Measurements from ENCODE around the gene LIPT2.
A peak's percentile ranks its signal among the peaks of the same experiment; 100 is the strongest.
"Not testable (repeated sequence)": the region's sequence is repeated elsewhere in the genome, so short reads cannot be mapped to it uniquely, and the experiment has no call there.

Gene LIPT2

GRCh38 chr11:74492974-74493790 is at the start of gene LIPT2:
LIPT2 (minus strand) TSS chr11:74493724; CDS start chr11:74493703, 21 bp downstream.
- DNase-seq (ENCODE audit: low spot score) = peak; percentile 96

DNA sequence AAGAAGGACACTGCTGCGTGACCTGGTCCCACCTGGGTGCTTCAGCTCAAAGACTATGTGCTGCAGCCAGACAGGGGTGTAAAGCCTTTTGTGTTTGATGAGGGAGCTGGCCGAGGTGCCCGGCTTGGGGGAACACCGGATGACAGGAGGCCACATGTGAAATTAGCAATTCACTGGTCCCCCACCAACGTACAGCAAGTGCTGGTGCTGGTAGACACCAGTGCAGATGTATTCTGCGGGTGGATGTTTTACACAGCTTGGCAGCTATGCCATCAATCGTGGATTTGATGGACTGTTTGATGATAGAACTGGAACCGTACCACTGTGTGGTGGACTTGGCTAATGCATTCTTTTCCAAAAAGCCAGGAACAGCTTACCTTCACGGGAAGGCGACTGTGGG is 47.9 kb upstream of the LIPT2 start:
- no peak for DNase-seq (ENCODE audit: low spot score)

DNA sequence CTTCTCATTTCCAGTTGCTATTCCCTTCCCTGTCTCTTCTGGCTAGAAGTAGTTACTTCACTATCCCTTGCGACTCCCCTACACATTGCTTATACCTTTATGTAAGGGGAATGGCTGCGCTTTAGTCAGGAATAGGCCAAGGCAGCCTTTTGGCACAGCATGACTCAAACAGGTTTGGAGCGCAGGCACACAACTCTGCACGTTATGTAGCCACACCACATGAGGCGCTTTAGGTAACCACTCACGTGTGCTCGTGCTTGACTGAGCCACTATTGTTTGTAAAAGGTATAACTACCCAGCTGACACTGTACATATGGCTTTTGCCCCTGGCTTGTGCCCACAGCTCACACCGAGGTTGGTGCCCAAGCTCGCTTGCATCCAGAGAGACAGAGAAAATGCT is 46.7 kb upstream of the LIPT2 start:
- DNase-seq (ENCODE audit: low spot score) = no peak

DNA sequence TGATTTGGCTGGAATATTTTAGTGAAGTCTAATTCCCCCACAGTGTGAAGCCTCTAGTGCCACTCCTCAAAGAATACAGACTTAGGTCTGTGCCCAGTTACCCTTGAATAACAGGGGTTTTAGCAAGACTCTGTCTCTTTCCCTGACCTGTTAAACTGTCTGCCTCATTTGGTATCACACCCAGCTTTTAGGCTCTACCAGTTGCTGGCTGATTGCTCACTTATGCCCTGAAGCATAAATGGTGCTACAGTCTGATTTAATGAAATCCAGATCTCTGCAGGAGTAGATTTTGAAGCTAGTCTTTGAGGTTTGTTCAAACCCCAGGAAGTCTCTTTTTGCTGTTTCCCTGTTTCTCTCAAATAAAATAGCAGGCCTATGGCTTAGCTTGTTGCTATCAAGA is 45.2 kb upstream of the LIPT2 start:
- no peak for DNase-seq (ENCODE audit: low spot score)

GRCh38 chr11:74535371-74536160 is 42.0 kb upstream of the LIPT2 start:
- no peak for DNase-seq (ENCODE audit: low spot score)

DNA sequence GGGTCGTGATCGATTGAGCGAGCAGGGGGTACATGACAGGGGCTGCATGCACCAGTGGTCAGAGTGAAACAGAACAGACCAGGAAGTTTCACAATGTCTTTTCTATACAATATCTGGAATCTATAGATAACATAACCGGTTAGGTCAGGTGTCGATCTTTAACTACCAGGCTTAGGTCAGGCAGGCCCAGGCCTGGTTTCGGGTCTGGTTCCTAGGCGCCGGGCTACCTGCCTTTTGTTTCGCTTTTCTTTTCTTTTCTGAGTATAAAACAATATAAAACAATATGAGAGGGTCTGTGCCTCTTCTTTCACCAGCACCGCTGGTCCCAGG is 41.4 kb upstream of the LIPT2 start:
- not testable (repeated sequence) for DNase-seq (ENCODE audit: low spot score)

DNA sequence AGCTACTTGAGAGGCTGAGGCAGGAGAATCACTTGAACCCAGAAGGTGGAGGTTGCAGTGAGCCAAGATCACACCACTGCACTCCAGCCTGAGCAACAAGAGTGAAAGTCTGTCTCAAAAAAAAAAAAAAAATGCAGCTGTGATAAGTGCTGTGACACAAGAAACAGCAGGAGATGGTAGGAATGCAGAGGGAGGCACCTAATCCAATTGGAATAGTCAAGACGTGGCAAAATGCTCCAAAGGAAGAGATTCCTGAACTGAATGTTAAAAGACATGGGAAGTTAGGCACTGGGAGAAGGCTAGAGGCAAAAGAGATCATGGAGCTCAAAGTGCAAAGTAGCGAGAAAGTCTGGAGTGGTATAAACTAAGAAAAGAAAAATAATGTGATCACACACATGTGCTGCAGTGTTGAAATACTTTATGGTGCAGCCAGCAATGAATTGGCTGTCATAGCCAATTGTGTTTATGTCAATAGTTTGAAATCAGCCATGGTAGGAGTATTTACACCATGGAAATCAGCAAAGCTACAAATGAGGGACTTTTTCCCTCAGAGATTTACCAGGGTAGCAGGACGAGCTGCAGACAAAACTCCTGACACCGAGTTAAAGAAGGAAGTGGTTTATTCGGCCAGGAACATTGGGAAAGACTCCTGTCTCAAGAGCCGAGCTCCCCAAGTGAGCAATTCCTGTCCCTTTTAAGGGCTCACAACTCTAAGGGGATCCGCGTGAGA is 40.9 kb upstream of the LIPT2 start:
- no peak for DNase-seq (ENCODE audit: low spot score)

- no peak for DNase-seq (ENCODE audit: low spot score)
These were observed 39.9 kb upstream of the LIPT2 start for GRCh38 chr11:74533421-74533820.

DNA sequence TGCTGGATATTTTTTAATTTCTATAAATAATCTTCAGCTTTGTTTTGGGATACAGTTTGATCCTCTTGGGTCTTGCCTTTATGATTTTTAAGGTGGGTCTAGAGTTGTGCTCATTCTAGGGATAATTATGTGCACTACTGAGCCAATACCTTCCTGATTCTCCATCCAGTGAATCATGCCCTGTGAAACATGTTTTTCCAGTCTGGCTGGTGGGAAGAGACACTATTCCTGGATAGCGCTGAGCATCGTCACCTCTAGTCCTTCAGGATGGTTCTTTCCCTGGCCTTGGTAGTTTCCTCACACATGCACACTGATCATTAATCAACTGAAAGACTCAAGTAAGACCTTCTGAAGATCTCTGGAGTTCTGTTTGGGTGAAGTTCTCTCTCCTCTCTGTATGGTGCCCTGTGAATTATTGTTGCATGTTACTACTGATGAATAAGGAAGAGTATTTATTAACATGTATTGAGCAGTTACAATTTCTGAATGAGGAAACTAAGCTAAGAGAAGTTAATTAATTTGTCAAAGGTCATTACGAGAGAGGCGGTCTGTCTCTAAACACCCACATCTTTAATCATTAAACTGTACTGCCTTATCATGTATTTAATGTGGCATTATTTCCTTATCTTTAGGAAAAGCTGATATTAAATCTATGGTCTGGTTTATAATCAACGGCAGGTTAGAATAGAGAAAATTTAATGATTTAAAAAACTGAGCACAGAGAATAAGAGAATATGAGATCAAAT is 39.1 kb upstream of the LIPT2 start:
- DNase-seq (ENCODE audit: low spot score) = no peak

- DNase-seq (ENCODE audit: low spot score) = no peak
These were observed 31.5 kb upstream of the LIPT2 start for GRCh38 chr11:74524978-74525377.

DNA sequence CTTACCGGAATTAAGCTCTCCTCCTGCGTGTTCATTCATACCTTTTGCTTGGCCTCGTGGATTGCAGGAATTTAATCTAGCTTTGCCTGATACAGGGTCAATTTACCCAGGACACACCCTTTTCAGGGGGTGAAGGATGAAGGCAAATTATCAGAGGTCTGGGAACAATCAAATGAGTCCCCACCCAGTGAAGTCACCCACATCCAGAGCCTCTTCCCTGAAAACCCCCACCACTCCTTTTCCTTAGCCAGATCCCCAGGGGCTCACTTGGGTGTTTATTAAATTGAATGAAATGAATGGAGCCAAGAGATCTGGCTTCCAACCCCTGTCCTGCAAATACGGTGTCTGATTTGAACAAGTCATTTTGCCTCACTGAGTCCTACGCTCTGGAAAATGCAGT is 31.0 kb upstream of the LIPT2 start:
- DNase-seq (ENCODE audit: low spot score) = no peak

- no peak for DNase-seq (ENCODE audit: low spot score)
These were observed 29.3 kb upstream of the LIPT2 start for GRCh38 chr11:74522776-74523175.

DNA sequence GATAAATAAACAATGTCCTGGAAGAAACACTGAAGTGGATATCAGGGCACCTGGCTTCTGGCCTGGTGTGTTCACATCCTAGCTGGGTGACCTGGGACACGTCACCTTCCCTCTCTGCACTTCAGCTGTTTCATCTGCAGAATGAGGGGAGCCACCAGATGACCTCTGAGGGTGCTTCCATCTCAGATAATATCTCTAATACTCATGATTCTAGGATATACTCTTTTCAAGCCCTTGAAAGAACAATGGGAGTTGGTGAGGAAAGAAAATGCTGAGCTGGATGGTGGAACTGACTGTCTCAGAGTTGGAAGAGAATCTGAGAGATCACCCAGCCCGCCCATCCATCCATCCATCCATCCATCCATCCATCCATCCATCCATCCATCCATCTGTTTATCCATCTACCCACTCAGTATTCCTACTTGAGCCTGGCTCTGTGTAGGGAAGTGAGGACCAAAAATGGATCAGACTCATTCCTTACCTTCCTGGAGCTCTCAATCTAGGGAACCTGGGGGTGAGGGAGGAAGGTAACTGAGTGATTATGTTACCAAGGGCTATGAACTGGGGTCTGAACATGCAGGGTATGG is 28.2 kb upstream of the LIPT2 start:
- DNase-seq (ENCODE audit: low spot score) = no peak

DNA sequence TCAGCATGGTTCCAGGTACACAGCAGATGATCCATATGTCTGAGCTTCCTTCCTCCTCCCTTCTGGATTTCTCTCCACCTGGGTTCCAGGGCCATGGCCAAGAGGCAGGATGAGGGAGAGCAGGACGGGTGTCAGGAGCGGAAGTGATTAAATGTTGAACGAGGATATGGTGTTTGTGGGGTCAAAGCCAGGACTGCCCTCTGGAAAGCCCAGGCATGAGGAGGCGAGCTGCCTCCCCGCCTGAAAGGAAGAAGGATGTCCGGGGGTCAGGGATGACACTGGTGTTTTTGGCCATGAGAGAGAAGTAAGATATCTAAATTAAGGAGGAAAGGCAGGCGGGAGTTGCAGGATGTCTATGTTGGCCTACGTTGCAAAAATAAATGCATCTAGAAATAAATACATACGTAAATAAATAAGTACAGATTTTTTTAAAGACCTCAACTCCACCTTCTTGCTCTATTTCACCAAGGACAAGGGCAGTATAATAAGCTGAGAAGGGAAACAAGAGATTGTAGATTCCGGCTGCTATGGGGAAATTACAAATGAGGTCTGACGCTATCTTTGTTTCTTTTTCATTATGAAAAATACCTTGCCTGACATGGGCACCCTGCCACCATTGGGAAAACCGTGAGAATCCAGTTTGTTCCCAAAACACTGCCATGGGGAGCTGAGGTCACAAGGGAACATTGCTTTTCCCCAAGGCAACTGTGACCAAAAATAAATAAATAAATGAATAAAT is 27.6 kb upstream of the LIPT2 start:
- DNase-seq (ENCODE audit: low spot score) = no peak

GRCh38 chr11:74520316-74520715 is 26.8 kb upstream of the LIPT2 start:
- no peak for DNase-seq (ENCODE audit: low spot score)

DNA sequence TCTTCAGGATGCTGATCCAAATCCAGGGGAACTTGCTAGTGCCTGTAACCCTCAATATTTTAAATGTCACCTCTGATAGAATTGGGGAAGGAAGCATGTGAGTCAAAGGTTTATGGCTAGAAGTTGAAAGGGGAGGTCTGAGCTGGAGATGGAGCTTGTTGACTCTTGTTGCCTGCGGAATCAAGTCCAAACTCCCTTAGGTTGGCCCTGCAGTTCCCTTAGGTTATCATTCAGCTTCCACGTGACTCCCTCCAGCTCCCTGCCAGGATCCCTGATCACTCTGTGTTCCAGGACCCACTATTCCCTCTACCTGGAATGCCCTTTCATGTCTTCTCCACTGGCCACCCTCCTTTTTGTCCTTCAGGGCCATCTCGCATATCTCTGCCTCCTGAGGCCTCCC is 26.2 kb upstream of the LIPT2 start:
- no peak for DNase-seq (ENCODE audit: low spot score)

GRCh38 chr11:74517592-74517991 is 24.1 kb upstream of the LIPT2 start:
- DNase-seq (ENCODE audit: low spot score) = not testable (repeated sequence)

DNA sequence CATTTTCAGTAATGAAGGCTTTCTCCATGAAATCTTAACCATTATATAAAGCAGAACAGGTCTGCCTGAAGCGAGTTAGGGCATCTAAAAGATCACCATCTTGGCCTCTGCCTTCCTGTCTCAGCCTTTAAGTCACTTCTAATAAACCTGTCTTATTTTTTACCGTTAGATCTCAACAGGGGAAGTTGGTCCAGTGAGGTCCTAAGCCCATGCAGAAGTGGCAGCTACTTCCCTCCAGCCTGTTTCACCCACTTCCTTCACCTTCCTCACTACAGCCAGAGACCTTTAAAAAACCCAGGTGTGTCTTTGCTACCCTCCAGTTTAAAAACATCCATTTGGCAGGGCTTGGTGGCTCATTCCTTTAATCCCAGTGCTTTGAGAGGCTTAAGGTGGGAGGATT is 14.1 kb upstream of the LIPT2 start:
- no peak for DNase-seq (ENCODE audit: low spot score)

- no peak for DNase-seq (ENCODE audit: low spot score)
These were observed 13.3 kb upstream of the LIPT2 start for GRCh38 chr11:74506823-74507222.

- DNase-seq (ENCODE audit: low spot score) = no peak
These were observed 12.4 kb upstream of the LIPT2 start for GRCh38 chr11:74505911-74506310.

GRCh38 chr11:74504100-74504691 is 10.7 kb upstream of the LIPT2 start:
- DNase-seq (ENCODE audit: low spot score) = no peak

Measured in D341Med (cell line).